Astrocyte (in vitro differentiated cells and primary cell): ENCODE measurements around the gene CNEP1R1. TPM values are rescaled to one million over a fixed set of nuclear protein-coding genes. Genes with fewer than 3 reads are reported as not detected.

Source experiments
- DNase-seq: peaks from one replicate; pipeline ENCODE4 v3.0.0-alpha.2; 2010; ENCODE audit warnings: low read depth
- FAIRE-seq: peaks from 2 replicates; lab custom pipeline; 2011; peaks lifted over from hg19 to GRCh38; lab: Jason Lieb, UNC
- H2AFZ ChIP-seq: 2 replicates; pipeline ENCODE4 v1.6.0; 2012; ENCODE audit warnings: low read depth, low read length, inconsistent platforms
- H3K27ac ChIP-seq: 2 replicates; pipeline ENCODE4 v1.5.1; 2011; ENCODE audit warnings: low read depth, low read length, inconsistent platforms
- H3K27me3 ChIP-seq: 2 replicates; pipeline ENCODE4 v1.6.0; 2011; ENCODE audit warnings: low read length, inconsistent platforms; ENCODE audit not compliant: insufficient read depth
- H3K36me3 ChIP-seq: 2 replicates; pipeline ENCODE4 v1.5.1; 2011; ENCODE audit warnings: low read length, inconsistent platforms; ENCODE audit not compliant: insufficient read depth
- H3K4me1 ChIP-seq: 2 replicates; pipeline ENCODE4 v1.5.1; 2011; ENCODE audit warnings: low read length, inconsistent platforms; ENCODE audit not compliant: insufficient read depth
- H3K4me2 ChIP-seq: 2 replicates; pipeline ENCODE4 v1.6.0; 2012; ENCODE audit warnings: low read length, inconsistent platforms
- H3K4me3 ChIP-seq: 2 replicates; pipeline ENCODE4 v1.5.1; 2011; ENCODE audit warnings: low read depth, mild to moderate bottlenecking, low read length, inconsistent platforms; ENCODE audit not compliant: insufficient read depth
- H3K79me2 ChIP-seq: 2 replicates; pipeline ENCODE4 v1.6.0; 2012; ENCODE audit warnings: mild to moderate bottlenecking, low read length, inconsistent platforms; ENCODE audit not compliant: insufficient read depth
- H3K9ac ChIP-seq: 2 replicates; pipeline ENCODE4 v1.6.0; 2012; ENCODE audit warnings: mild to moderate bottlenecking, low read length, inconsistent platforms
- H3K9me3 ChIP-seq: 2 replicates; pipeline ENCODE4 v1.5.1; 2012; ENCODE audit warnings: low read depth, mild to moderate bottlenecking, low read length, inconsistent platforms; ENCODE audit not compliant: insufficient read depth
- H4K20me1 ChIP-seq: 2 replicates; pipeline ENCODE4 v1.6.0; 2012; ENCODE audit warnings: low read length, inconsistent platforms; ENCODE audit not compliant: insufficient read depth
- H3K27ac Mint-ChIP-seq: one replicate; pipeline ENCODE4 v1.8.0; 2021; ENCODE audit warnings: mild to moderate bottlenecking, mixed read lengths; ENCODE audit not compliant: unreplicated experiment
- H3K27me3 Mint-ChIP-seq: one replicate; pipeline ENCODE4 v1.8.0; 2021; ENCODE audit warnings: low read depth, mixed read lengths; ENCODE audit not compliant: unreplicated experiment
- H3K36me3 Mint-ChIP-seq: one replicate; pipeline ENCODE4 v1.8.0; 2021; ENCODE audit warnings: low read depth, mixed read lengths; ENCODE audit not compliant: unreplicated experiment
- H3K4me1 Mint-ChIP-seq: one replicate; pipeline ENCODE4 v1.8.0; 2021; ENCODE audit warnings: low read depth, mixed read lengths; ENCODE audit not compliant: unreplicated experiment
- H3K4me3 Mint-ChIP-seq: one replicate; pipeline ENCODE4 v1.8.0; 2021; ENCODE audit warnings: mild to moderate bottlenecking, moderate library complexity, mixed read lengths; ENCODE audit not compliant: unreplicated experiment
- H3K9me3 Mint-ChIP-seq: one replicate; pipeline ENCODE4 v1.8.0; 2021; ENCODE audit warnings: mild to moderate bottlenecking, mixed read lengths; ENCODE audit not compliant: unreplicated experiment
- EZH2 ChIP-seq: IDR thresholded peaks from 2 replicates; pipeline ENCODE4 v1.6.1; 2012; ENCODE audit warnings: mild to moderate bottlenecking, low read length, inconsistent platforms; ENCODE audit not compliant: insufficient read depth
- total RNA-seq: library from RNA; stranded (reverse); gene quantifications from 2 replicates; pipeline ENCODE4 v1.2.1, GENCODE V29; 2021
- TF ChIP-seq, protein P1 (sequence below): IDR thresholded peaks from 2 replicates; pipeline ENCODE4 v1.5.1; 2011; ENCODE audit warnings: low read depth, mild to moderate bottlenecking, inconsistent platforms, low read length, moderate library complexity; ENCODE audit not compliant: insufficient read depth

The CNEP1R1 gene
- total RNA-seq, 1 donor from 2014 or later, result 31.1 TPM

DNA sequence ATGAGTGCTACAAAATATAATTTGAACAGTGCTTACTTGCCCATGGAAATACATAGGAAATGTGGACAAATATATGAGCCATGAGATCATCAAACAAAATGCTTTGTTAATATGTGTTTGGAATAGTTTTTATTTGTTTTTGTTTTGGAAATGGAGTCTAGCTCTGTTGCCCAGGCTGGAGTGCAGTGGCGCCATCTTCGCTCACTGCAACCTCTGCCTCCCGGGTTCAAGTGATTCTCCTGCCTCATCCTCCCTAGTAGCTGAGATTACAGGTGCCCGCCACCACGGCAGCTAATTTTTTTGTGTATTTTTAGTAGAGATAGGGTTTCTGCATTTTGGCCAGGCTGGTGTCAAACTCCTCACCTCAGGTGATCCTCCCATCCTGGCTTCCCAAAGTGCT is 2.8 kb downstream of the CNEP1R1 start:
- no peak overlapping the region for H3K4me3 ChIP-seq
- H3K4me1 ChIP-seq, result peaks cover 9% of the 10 kb centered on the region
- H3K4me2 ChIP-seq, result no peak overlapping the region
- no peaks in the 10 kb centered on the region for H3K9me3 ChIP-seq
- no peak for DNase-seq
- H3K27me3 Mint-ChIP-seq, result no peaks in the 10 kb centered on the region
- H3K4me3 Mint-ChIP-seq, result no peak overlapping the region
- no peak overlapping the region for H3K27ac Mint-ChIP-seq
- H3K9ac ChIP-seq, result no peak overlapping the region
- H3K36me3 ChIP-seq, result peaks cover 10% of the 10 kb centered on the region
- no peaks in the 10 kb centered on the region for H3K9me3 Mint-ChIP-seq
- peaks cover 2% of the 10 kb centered on the region for H3K36me3 Mint-ChIP-seq
- H3K4me1 Mint-ChIP-seq, result peaks cover 7% of the 10 kb centered on the region
- no peak for TF ChIP-seq EZH2
- TF ChIP-seq, protein P1, sequence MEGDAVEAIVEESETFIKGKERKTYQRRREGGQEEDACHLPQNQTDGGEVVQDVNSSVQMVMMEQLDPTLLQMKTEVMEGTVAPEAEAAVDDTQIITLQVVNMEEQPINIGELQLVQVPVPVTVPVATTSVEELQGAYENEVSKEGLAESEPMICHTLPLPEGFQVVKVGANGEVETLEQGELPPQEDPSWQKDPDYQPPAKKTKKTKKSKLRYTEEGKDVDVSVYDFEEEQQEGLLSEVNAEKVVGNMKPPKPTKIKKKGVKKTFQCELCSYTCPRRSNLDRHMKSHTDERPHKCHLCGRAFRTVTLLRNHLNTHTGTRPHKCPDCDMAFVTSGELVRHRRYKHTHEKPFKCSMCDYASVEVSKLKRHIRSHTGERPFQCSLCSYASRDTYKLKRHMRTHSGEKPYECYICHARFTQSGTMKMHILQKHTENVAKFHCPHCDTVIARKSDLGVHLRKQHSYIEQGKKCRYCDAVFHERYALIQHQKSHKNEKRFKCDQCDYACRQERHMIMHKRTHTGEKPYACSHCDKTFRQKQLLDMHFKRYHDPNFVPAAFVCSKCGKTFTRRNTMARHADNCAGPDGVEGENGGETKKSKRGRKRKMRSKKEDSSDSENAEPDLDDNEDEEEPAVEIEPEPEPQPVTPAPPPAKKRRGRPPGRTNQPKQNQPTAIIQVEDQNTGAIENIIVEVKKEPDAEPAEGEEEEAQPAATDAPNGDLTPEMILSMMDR, result no peak
- H2AFZ ChIP-seq, result no peak overlapping the region
- no peak overlapping the region for H3K27ac ChIP-seq
- H3K27me3 ChIP-seq, result no peaks in the 10 kb centered on the region
- peaks cover 54% of the 10 kb centered on the region for H3K79me2 ChIP-seq
- peaks cover 27% of the 10 kb centered on the region for H4K20me1 ChIP-seq
- FAIRE-seq, result no peak

DNA sequence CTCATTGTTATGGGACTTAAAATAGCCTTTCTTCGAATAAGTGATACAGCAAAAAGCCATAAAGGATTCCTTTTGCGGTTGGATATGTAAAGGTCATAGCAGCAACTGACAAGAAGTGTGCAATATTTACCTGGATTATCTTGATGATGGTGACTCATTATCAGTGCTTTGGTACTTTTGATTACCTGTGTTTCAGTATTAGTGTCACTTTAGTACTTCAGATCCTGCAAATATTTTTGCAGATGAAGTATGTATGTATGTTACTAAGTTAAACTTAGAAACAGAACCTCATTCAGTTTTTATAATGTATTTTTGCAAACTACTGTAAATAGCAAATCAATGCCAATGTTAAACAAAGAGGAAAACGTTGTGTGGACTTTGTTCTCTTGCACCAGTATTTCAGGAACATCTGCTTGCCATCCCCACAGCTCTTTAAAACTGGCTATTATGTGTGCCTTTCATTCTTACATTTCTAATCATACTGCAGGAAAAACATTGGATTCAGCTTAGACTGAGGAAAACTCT is 10.5 kb downstream of the CNEP1R1 start:
- Histone ChIP-seq H3K79me2 (peaks cover 6% of the 10 kb centered on the region), H3K4me2 (no peak overlapping the region), H4K20me1 (peaks cover 18% of the 10 kb centered on the region), H3K9ac (no peak overlapping the region), H3K36me3 (peaks cover 20% of the 10 kb centered on the region), H3K4me1 (no peaks in the 10 kb centered on the region), H3K4me3 (no peak overlapping the region), H3K9me3 (no peaks in the 10 kb centered on the region), H3K27me3 (no peaks in the 10 kb centered on the region), H2AFZ (no peak overlapping the region), H3K27ac (no peak overlapping the region)
- Mint-ChIP-seq H3K36me3 (peaks cover 2% of the 10 kb centered on the region), H3K27me3 (no peaks in the 10 kb centered on the region), H3K4me3 (no peak overlapping the region), H3K9me3 (no peaks in the 10 kb centered on the region), H3K27ac (no peak overlapping the region), H3K4me1 (peaks cover 4% of the 10 kb centered on the region)
- TF ChIP-seq, protein P1, result no peak
- TF ChIP-seq EZH2, result no peak
- FAIRE-seq (no peak), DNase-seq (no peak)

DNA sequence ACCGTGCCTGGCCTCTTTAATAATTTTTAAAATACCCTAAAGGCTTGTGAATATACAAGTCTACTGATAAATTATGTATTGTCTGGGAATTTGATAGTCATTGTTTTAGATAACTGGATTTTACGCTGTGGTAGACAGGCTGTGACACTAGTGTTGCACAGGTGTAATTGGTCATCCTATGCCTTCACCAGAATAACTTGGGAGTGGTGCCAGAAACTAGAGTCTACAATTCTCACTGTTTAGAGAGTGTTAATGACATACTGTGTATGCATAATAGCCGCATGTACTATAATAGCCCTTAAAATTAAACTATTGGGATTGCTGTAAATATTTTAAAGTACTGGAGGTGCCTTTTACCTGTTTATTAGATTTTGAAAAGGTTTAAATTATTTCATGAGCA is 11.4 kb downstream of the CNEP1R1 start:
- DNase-seq (no peak), FAIRE-seq (no peak)
- Mint-ChIP-seq H3K27ac (no peak overlapping the region), H3K27me3 (no peaks in the 10 kb centered on the region), H3K4me3 (no peak overlapping the region), H3K4me1 (peaks cover 4% of the 10 kb centered on the region), H3K36me3 (peaks cover 2% of the 10 kb centered on the region), H3K9me3 (no peaks in the 10 kb centered on the region)
- H3K79me2 ChIP-seq, result peaks cover 6% of the 10 kb centered on the region
- no peak overlapping the region for H3K4me3 ChIP-seq
- peaks cover 14% of the 10 kb centered on the region for H4K20me1 ChIP-seq
- H3K9ac ChIP-seq, result no peak overlapping the region
- no peaks in the 10 kb centered on the region for H3K9me3 ChIP-seq
- H3K4me2 ChIP-seq, result no peak overlapping the region
- no peak for TF ChIP-seq EZH2
- TF ChIP-seq, protein P1, result no peak
- no peaks in the 10 kb centered on the region for H3K4me1 ChIP-seq
- H2AFZ ChIP-seq, result no peak overlapping the region
- H3K27ac ChIP-seq, result no peak overlapping the region
- no peaks in the 10 kb centered on the region for H3K27me3 ChIP-seq
- peaks cover 20% of the 10 kb centered on the region for H3K36me3 ChIP-seq
